GM18526 (cell line): Measurements from ENCODE around the gene NELFA.

Source experiments
- POLR2A ChIP-seq: IDR thresholded peaks from 3 replicates; pipeline ENCODE4 v1.6.1; 2011; ENCODE audit not compliant: insufficient read length; ENCODE audit errors: extremely low read depth

The NELFA gene

GRCh38 chr4:2043396-2044118 is 34.8 kb upstream of the NELFA start:
- TF ChIP-seq POLR2A: no peak

- no peak for TF ChIP-seq POLR2A
Observed at GRCh38 chr4:2042947-2043395, 34.2 kb upstream of the NELFA start.

DNA sequence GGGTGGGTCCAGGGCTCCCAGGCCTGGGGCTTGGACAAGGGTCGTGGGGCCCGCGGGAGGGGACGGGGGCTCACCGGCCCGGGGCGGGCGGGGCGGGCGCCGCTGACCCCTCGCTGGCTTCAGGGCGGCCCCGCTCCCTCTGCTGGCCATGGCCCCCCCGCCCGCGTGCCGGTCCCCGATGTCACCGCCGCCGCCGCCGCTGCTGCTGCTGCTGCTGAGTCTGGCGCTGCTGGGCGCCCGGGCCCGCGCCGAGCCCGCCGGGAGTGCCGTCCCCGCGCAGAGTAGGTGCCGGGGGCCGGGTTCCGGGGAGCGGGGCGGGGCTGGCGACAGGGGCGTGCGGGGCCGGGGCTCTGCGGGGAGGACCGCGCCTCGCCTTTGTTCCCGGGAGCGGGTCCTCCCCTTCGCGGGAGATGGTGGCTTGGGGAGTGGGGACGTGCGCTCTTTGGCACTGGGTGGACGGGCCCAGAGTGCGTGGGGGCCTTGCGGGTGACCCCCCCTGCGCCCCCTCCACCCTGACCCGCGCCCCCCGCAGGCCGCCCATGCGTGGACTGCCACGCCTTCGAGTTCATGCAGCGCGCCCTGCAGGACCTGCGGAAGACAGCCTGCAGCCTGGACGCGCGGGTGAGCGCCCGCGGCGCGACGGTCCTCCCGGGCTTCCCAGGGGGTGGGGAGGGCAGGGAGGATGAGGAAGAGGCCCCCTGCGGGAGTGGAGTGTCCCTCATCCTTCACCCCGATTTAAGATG is 33.6 kb upstream of the NELFA start:
- no peak for TF ChIP-seq POLR2A

DNA sequence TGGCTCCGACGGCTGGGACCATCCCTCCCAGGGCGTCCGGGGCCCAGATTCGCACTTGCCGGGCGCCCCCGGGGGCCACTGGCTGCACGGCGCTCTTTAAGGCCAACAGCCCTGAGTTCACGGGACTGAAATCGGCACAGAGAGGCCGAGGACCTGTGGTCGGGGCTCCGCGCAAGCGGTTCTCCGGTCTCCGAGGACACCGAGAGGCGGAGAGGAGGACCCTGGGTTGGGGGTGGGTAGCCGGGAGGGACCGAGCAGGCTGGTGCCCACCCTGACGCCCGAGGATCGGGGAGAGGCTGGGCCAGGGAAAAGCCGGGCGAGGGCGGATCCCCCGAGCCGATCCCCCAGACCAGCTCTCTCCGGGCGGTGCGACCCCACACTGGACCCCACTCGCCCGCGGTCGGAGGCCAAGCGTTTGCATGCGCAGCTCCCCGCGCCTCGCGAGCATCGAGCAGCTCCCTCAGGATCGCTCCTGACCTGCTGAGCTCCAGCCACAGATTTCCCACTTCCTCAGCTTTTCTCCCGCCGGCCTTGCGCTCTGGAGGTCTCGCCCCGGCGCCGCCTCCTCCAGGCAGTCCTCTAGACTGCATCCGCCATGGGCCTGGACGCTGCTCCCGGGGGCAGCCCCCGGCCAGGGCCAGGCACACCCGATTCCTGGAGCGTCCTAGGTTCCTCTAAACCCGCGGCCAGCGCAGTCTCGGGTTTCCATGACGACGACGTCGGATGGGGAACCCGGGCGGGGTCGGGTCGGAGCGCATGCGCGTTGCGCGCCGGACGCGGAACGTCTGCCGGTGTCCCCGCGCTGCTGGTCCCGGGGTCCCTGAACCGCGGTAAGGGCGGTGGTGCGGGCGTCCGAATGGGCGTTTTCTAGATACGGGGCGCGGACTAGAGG is 32.7 kb upstream of the NELFA start:
- peak; percentile 49 for TF ChIP-seq POLR2A

DNA sequence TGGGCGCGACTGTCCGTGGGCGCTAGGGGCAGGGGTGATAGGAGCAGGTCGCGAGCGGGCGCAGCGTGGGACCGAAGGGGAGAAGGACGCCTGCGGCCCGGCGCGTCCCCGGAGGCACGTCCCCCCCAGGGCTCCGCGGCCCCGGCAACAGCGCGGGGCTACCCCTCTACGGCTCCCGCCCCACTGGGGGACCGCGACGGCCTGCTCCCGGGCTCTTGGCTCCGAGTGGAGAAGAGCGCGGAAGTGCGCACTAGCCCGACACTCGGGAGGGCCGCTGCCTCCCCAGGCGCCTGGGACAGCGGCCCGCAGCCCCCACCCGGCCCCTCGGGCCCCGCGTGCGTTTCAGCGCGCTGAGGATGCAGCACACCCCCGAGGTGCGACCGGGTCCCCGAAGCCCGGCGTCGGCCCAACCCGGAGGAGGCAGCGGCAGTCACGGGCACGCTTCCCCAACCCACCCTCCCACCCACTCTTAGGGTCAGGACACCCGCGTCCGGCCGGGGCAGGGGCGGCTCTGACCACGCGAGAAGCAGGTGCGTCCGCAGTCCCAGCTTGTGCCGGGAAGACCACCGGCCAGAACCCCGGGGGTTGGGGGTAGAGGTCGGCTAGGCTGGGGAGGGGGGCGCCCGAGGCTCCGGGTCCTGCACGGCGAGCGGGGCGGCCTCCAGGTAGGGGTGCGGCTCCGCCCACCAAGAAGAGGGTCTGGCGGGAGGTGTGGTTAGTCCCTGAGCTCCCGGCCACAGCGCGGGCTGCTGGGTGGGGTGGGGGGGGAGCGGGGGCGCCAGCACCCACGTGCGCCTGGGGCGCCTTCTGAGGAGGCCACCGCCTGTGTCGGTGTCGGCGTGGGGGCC is 31.8 kb upstream of the NELFA start:
- TF ChIP-seq POLR2A: no peak

DNA sequence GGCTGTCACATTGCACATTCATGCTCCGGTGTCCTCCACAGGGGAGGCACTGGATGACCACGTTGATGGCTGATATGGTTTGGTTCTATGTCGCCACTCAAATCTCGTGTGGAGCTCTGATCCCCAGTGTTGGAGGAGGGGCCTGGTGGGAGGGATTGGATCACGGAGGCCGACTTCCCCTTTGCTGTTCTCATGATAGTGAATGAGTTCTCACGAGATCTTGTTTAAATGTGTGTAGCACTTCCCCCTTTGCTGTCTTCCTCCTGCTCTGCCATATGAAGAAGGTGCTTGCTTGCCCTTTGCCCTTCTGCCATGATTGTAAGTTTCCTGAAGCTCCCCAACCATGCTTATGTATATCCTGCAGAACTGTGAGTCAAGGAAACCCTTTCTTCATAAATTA is 28.1 kb upstream of the NELFA start:
- TF ChIP-seq POLR2A: no peak

- TF ChIP-seq POLR2A: no peak
Observed at GRCh38 chr4:2036327-2036726, 27.6 kb upstream of the NELFA start.

- TF ChIP-seq POLR2A: no peak
Observed at GRCh38 chr4:2025817-2026216, 17.0 kb upstream of the NELFA start.

GRCh38 chr4:2024683-2025082 is 15.9 kb upstream of the NELFA start:
- no peak for TF ChIP-seq POLR2A

- no peak for TF ChIP-seq POLR2A
Observed at GRCh38 chr4:2015008-2015407, 6.2 kb upstream of the NELFA start.

- TF ChIP-seq POLR2A: no peak
Observed at GRCh38 chr4:2011583-2011982, 2.8 kb upstream of the NELFA start.

GRCh38 chr4:2009651-2010233 is 968 bp upstream of the NELFA start:
- no peak for TF ChIP-seq POLR2A

- TF ChIP-seq POLR2A: peak; percentile 68
Observed at GRCh38 chr4:2008671-2008920, 178 bp downstream of the NELFA start.

DNA sequence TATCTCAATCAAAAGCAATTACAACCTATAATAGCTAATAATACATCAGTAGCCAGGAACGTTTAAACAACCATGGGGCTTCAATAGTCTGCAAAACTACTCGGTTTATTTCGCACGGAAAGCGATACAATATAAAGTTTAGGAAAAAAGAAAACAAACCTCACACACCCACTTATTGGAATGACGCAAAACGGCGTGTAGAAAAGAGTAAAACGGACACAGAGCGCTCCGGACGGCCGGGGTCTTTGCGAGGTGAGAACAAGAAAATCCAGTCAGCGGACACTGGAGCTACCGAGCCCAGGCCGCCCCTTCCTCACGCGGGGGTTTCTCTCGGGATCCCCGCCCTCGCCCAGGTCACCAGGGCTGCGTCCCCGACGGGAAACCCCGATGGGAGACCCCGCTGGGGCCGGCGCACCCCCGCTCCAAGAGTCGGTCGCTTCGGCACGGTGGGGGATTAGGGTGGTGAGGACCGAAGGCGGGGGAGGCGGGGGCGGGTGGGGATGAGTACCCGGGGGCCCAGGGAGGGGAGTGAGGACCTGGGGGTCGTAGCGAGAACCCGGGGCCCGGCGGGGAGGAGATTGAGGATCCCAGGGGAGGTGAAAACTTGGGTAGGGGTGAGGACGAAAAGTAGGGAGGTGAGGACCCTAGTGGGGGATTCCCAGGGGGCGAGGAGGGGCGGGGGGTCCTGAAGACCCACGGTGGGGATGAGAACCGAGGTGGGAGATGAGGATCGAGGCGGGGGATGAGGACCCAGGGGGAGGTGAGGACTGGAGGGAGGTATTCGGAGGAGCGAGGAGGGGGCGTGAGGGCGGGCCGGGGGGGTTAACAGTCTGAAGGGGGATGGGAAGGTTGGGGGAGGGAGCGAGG is 737 bp downstream of the NELFA start:
- no peak for TF ChIP-seq POLR2A
